ENCODE results near the gene ITGA3.

DNA sequence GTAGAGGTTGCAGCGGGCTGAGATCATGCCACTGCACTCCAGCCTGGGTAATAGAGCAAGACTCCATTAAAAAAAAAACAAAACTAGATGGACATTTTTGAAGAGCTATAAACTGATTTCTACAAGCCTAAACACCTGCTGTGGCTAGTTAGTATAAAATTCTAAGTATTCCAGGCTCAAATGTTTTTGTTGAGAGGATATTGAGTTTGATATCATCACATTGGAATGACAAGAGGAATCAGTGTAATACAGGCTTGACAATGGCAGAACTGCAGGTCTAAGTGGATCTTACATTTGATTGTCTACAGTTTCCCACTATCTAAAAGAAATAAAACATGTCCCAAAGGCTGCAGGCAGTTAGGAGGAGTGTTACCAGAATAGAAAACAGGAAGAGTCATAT lies 37.0 kb upstream of the ITGA3 start:
- TF ChIP-seq POLR2A (IDR thresholded peaks at IDR 0.05; ENCODE audit: low read length): no peak
- TF ChIP-seq GATA1 (IDR thresholded peaks at IDR 0.05; ENCODE audit: low read depth, low read length): no peak

Measured in erythroblast (primary cell).